ENCODE data around the gene PCGF5. TPM values are rescaled to one million over a fixed set of nuclear protein-coding genes. Genes with fewer than 3 reads are reported as not detected.
"Not testable (repeated sequence)": the region's sequence is repeated elsewhere in the genome, so short reads cannot be mapped to it uniquely, and the experiment has no call there.

Gene PCGF5
- total and polyA plus RNA-seq, 5 experiments from 2014 or later = 51.1 to 73.5 (median 55.7) TPM

DNA sequence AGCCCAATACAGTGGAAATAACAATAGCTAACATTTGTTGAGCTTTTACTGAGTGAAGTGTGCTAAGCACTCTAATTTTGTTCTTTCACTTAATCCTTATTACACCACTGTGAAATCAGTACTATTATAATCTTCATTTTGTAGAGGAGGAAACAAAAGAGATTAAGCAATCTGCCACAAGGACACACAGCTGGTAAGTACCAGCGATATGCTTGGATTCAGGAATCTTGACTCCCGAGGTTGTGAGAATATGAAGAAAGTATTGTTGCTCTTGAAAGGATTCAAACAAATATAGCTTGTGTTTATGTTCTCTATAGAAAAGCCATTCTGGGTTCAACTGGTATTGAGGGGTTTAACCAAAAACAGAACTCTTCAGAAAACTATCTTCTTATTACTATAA lies 96.0 kb downstream of the PCGF5 start:
- ATAC-seq = no peak

DNA sequence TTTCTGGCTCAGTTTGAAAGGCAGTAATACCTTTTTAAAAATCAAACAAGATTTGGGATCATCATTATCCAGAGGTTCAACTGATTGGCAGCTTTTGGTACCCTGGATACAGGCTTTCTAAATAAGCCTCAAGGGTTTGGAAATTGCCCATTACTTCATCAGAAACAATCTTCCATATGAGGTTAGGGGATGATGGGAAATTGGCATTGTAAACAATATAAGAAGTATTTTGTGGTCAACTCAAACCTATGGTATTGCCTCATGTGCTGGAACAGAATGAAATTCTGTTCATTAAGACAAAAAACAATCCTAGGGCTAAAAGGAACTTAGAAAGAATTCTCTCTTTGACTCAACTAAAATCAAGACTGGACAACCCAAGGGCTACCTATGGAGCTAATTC lies 97.1 kb downstream of the PCGF5 start:
- no peak overlapping the region for H3K4me3 Mint-ChIP-seq
- DNase-seq = no peak
- no peak overlapping the region for H3K27ac Mint-ChIP-seq
- H3K9me3 Mint-ChIP-seq = peaks cover 0 to 3% (median 0%) of the 10 kb centered on the region in 9 donors
- POLR2A ChIA-PET = no interaction called here
- peaks cover 0 to 3% (median 0%) of the 10 kb centered on the region in 4 donors for H3K4me1 Mint-ChIP-seq
- H3K27me3 Mint-ChIP-seq = peaks cover 0 to 6% (median 0%) of the 10 kb centered on the region in 5 donors
- ATAC-seq = no peak
- no peaks in the 10 kb centered on the region for H3K36me3 Mint-ChIP-seq

More for the DNA sequence above, 96.0 kb downstream of the PCGF5 start:
- POLR2A ChIA-PET = no interaction called here
- peaks cover 3 to 6% (median 4%) of the 10 kb centered on the region in 5 donors for H3K27me3 Mint-ChIP-seq
- no peaks in the 10 kb centered on the region for H3K9me3 Mint-ChIP-seq
- no peak overlapping the region for H3K4me3 Mint-ChIP-seq
- DNase-seq = no peak
- H3K4me1 Mint-ChIP-seq = peaks cover 0 to 3% (median 0%) of the 10 kb centered on the region in 4 donors
- H3K36me3 Mint-ChIP-seq = no peaks in the 10 kb centered on the region
- H3K27ac Mint-ChIP-seq = no peak overlapping the region

DNA sequence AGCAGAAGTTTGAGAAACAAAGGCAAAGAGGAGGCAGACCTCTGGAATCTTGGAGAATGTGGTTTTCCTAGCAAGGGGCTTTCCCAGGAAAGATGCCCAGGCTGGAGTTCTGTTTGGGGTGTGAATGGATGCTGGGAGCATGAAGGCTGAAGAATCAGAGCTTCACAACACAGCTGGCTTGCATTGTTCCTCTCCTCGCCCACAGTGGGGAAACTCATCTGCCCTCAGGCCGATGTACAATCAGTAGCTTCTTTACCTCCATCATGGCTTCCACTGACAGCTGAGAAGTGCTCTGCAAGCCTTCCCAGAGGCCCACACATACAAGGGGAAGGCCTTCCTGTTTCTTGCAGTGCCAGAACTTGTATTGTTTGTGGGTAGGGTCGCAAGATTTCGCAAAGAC lies 98.9 kb downstream of the PCGF5 start:
- POLR2A ChIA-PET = no interaction called here
- ATAC-seq (no peak), DNase-seq (no peak)
- peaks cover 0 to under 1% (median 0%) of the 10 kb centered on the region in 4 donors for H3K4me1 Mint-ChIP-seq
- peaks cover 0 to 2% (median 0%) of the 10 kb centered on the region in 5 donors for H3K27me3 Mint-ChIP-seq
- H3K27ac Mint-ChIP-seq = no peak overlapping the region
- no peak overlapping the region for H3K4me3 Mint-ChIP-seq
- H3K9me3 Mint-ChIP-seq = peaks cover 0 to 7% (median 0%) of the 10 kb centered on the region in 9 donors
- H3K36me3 Mint-ChIP-seq = no peaks in the 10 kb centered on the region

DNA sequence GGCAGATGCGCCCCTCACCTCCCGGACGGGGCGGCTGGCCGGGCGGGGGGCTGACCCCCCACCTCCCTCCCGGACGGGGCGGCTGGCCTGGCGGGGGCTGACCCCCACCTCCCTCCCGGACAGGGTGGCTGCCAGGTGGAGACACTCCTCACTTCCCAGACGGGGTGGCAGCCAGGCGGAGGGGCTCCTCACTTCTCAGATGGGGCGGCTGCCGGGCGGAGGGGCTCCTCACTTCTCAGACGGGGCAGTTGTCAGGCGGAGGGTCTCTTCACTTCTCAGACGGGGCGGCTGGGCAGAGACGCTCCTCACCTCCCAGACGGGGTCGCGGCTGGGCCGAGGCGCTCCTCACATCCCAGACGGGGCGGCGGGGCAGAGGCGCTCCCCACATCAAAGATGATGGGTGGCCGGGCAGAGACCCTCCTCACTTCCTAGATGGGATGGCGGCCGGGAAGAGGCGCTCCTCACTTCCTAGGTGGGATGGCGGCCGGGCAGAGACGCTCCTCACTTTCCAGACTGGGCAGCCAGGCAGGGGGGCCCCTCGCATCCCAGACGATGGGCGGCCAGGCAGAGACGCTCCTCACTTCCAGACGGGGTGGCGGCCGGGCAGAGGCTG lies 102.9 kb downstream of the PCGF5 start:
- POLR2A ChIA-PET, H3K27ac Mint-ChIP-seq, H3K36me3 Mint-ChIP-seq, DNase-seq, H3K27me3 Mint-ChIP-seq, H3K4me1 Mint-ChIP-seq, H3K4me3 Mint-ChIP-seq, ATAC-seq: not testable (repeated sequence)
- peaks cover 0 to 16% (median 1%) of the 10 kb centered on the region in 9 donors for H3K9me3 Mint-ChIP-seq

DNA sequence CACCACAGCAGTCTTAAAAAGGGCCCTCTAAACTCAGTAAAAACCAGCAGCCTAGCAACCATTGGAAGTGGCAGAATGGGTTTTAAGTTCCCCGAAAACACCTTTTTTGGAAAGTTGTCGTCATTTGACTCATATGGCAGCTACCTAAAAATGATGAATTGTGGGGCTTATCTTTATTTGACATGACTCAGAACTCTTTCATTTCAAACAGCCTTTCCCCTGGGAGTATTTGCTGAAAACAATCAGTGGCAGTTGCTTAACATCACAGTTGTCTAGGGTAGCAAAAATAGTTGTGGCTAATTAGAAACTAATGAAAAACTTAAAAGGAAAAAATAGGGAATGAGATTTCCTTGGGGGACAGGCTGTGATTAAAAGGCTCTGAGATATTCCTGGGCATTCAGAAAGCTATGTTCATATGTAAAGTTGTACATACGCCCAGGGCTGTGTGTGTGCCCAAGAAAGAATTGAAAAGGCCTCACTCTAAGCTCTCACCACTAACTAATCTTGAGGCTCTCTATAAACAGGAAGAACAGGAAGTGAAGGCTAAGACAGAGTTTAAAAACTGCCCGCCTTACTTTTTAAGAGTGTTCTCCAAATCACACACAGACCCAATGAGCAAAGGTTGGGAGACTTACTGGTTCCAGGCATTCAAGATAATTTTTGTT lies 108.0 kb downstream of the PCGF5 start:
- POLR2A ChIA-PET = no interaction called here
- no peak for ATAC-seq
- peaks cover 4 to 18% (median 11%) of the 10 kb centered on the region in 5 donors for H3K27me3 Mint-ChIP-seq
- no peak for DNase-seq
- no peaks in the 10 kb centered on the region for H3K4me1 Mint-ChIP-seq
- H3K27ac Mint-ChIP-seq = no peak overlapping the region
- peaks cover 0 to 19% (median 8%) of the 10 kb centered on the region in 9 donors for H3K9me3 Mint-ChIP-seq
- H3K4me3 Mint-ChIP-seq = no peak overlapping the region
- H3K36me3 Mint-ChIP-seq = peaks cover 0 to 7% (median 7%) of the 10 kb centered on the region in 3 donors

Other genes with a start within 250 kb of the PCGF5 start
- gene HECTD2, start 189.7 kb downstream of the PCGF5 start, total RNA-seq = 1 to 10 TPM; 4.8 to 6.7 TPM
- gene HECTD2, start 189.7 kb downstream of the PCGF5 start, polyA plus RNA-seq = under 1 TPM; 0.35 to 0.62 (median 0.47) TPM